GM03348 (cell line): ENCODE data around the gene ZIC1.

Experiments used
- DNase-seq: peaks from one replicate; pipeline ENCODE4 v3.0.0; 2012; ENCODE audit warnings: low spot score

ZIC1 gene

GRCh38 chr3:147422601-147423536 is 13.7 kb downstream of the ZIC1 start:
- no peak for DNase-seq

GRCh38 chr3:147423537-147423797 is 14.3 kb downstream of the ZIC1 start:
- DNase-seq, result no peak

- DNase-seq, result no peak
Measured at GRCh38 chr3:147423798-147424580, 14.8 kb downstream of the ZIC1 start.

- DNase-seq, result no peak
Measured at GRCh38 chr3:147424581-147425387, 15.6 kb downstream of the ZIC1 start.

- DNase-seq, result no peak
Measured at GRCh38 chr3:147425388-147425850, 16.3 kb downstream of the ZIC1 start.

- DNase-seq, result no peak
Measured at GRCh38 chr3:147426931-147427330, 17.8 kb downstream of the ZIC1 start.

- DNase-seq, result no peak
Measured at GRCh38 chr3:147427746-147428145, 18.6 kb downstream of the ZIC1 start.

- no peak for DNase-seq
Measured at GRCh38 chr3:147428326-147428725, 19.2 kb downstream of the ZIC1 start.

- DNase-seq, result no peak
Measured at GRCh38 chr3:147428754-147429153, 19.6 kb downstream of the ZIC1 start.

- DNase-seq, result no peak
Measured at GRCh38 chr3:147431751-147432150, 22.6 kb downstream of the ZIC1 start.

GRCh38 chr3:147447224-147447623 is 38.1 kb downstream of the ZIC1 start:
- no peak for DNase-seq

- DNase-seq, result no peak
Measured at GRCh38 chr3:147449669-147450068, 40.5 kb downstream of the ZIC1 start.

- no peak for DNase-seq
Measured at GRCh38 chr3:147458995-147459704, 50.0 kb downstream of the ZIC1 start.

- DNase-seq, result no peak
Measured at GRCh38 chr3:147462856-147463255, 53.7 kb downstream of the ZIC1 start.
